Mucosa of descending colon (tissue), 3 donors: ENCODE data around the gene IFFO2. TPM values are rescaled to one million over a fixed set of nuclear protein-coding genes. Genes with fewer than 3 reads are reported as not detected.

Experiments used
- ATAC-seq: fragments of 200-7000 bp; cut with Tn5 transposase; one replicate; pipeline ENCODE4 v1.9.1; 2020; ENCODE audit warnings: mild to moderate bottlenecking, moderate library complexity
- DNase-seq, 3 donors: peaks; one replicate each; pipeline ENCODE4 v3.0.0-alpha.2; 2020
- H3K36me3 ChIP-seq: fragments of 200-600 bp; one replicate; pipeline ENCODE4 v1.8.0; 2021; ENCODE audit warnings: low read depth, mild to moderate bottlenecking
- H3K4me1 ChIP-seq: fragments of 200-600 bp; one replicate; pipeline ENCODE4 v1.8.0; 2021; ENCODE audit warnings: low read depth, mild to moderate bottlenecking
- H3K4me3 ChIP-seq: fragments of 200-600 bp; one replicate; pipeline ENCODE4 v1.8.0; 2021; ENCODE audit warnings: mild to moderate bottlenecking
- H3K9me3 ChIP-seq: fragments of 200-600 bp; one replicate; pipeline ENCODE4 v1.8.0; 2021; ENCODE audit warnings: mild to moderate bottlenecking
- CTCF ChIP-seq: fragments of 200-600 bp; IDR thresholded peaks from one replicate; pipeline ENCODE4 v1.8.0; 2022; ENCODE audit warnings: antibody characterized with exemption, mild to moderate bottlenecking
- intact Hi-C, 2 donors: fragments of 100-400 bp; cut with DNase I in 1 of 2; cut with micrococcal nuclease in 1 of 2; formaldehyde crosslinking; loops; one replicate each; pipeline versions ENCODE4 v1.11.0 to v1.11.1; 2022; cut with DNase I, micrococcal nuclease
- total RNA-seq, 3 donors: library from RNA; stranded (reverse); fragmentation: NEBNext Ultra II Directional in 2 of 3; extraction: Animal tissue kit (Norgen Biotek cat#: 25700) in 2 of 3; gene quantifications; one replicate each; pipeline versions ENCODE4 v1.2.1 to v1.2.4, GENCODE V29; 2021 to 2023
- donor health status: DM: no; HTN: no; CAD: no; lungs with moderate emphysema.
- donor health status: DM: no; HTN: no; CAD: no.
- donor health status: DM: no; HTN: yes; CAD: no.

The IFFO2 gene
- total RNA-seq, 3 donors from 2014 or later, result 13.1 to 19.0 (median 15.5) TPM

DNA sequence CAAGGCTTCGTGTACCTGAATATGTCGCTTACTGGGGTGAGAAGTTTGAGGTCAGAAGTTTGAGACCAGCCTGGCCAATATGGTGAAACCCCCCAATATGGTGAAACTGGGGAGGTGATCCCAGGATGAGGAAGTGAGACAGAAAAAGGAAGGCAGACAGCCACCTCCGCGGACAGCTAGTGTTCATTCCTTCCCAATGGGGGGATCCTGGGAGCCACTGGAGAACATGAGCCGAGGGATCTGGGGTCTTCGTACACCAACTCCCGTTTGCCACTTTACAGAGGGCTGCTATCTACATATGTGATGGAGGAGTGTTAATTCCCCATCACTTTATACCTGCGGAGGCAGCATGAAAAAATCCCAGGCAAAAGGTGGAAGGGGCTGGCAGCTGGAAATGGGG is 19.6 kb upstream of the IFFO2 start:
- ATAC-seq, result no peak
- no peak for DNase-seq
- Histone ChIP-seq H3K36me3 (no peaks in the 10 kb centered on the region), H3K4me1 (no peaks in the 10 kb centered on the region), H3K4me3 (no peak overlapping the region), H3K9me3 (no peaks in the 10 kb centered on the region)
- intact Hi-C loops, result no loop called here
- no peak for TF ChIP-seq CTCF

DNA sequence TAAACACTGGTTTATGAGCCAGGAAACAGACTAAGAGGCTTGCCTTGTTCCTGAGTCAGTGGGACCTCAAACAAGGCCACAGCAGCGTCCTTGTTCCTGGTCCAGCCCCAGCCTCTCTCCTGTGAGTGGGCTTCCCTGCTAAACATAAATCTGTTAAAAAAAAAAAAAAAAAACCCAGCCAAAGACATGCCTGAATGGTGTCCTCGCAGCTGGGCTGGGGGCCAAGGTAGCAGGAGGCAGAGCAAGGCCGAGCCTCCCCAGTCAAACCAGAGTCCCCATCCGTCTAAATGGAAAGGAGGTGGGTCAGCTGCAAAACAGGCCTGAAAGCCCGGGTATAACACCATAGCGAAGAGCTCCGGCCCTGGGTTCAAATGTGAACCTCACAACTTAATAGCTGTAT is 18.1 kb upstream of the IFFO2 start:
- intact Hi-C loops, result loop anchor here in 1 of 2 donors (5.0 kb wide), 1 partner anchor 67 kb away; no protein-coding TSS in a partner anchor
- Histone ChIP-seq H3K9me3 (no peaks in the 10 kb centered on the region), H3K36me3 (no peaks in the 10 kb centered on the region), H3K4me3 (no peak overlapping the region), H3K4me1 (no peaks in the 10 kb centered on the region)
- no peak for ATAC-seq
- DNase-seq, result no peak
- TF ChIP-seq CTCF, result no peak

DNA sequence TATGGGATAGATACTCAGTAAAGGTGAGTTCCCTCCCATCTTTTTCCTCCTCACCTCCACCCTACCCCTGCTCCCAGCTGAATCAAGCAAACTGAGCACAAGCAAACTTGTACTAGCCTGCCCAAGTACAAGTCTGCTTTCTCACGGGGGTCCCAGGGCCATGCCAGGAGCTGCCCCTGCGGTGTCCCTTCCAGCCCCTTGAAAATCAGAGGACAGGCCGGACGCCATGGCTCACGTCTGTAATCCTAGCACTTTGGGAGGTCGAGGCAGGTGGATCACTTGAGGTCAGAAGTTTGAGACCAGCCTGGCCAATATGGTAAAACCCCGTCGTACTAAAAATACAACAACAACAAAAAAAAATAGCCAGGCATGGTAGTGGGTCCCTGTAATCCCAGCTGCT is 17.5 kb upstream of the IFFO2 start:
- H3K36me3 ChIP-seq, result no peaks in the 10 kb centered on the region
- intact Hi-C loops, result loop anchor here in 1 of 2 donors (5.0 kb wide), 1 partner anchor 67 kb away; no protein-coding TSS in a partner anchor
- no peak overlapping the region for H3K4me3 ChIP-seq
- DNase-seq (no peak), ATAC-seq (no peak)
- no peaks in the 10 kb centered on the region for H3K9me3 ChIP-seq
- TF ChIP-seq CTCF, result no peak
- H3K4me1 ChIP-seq, result no peaks in the 10 kb centered on the region

DNA sequence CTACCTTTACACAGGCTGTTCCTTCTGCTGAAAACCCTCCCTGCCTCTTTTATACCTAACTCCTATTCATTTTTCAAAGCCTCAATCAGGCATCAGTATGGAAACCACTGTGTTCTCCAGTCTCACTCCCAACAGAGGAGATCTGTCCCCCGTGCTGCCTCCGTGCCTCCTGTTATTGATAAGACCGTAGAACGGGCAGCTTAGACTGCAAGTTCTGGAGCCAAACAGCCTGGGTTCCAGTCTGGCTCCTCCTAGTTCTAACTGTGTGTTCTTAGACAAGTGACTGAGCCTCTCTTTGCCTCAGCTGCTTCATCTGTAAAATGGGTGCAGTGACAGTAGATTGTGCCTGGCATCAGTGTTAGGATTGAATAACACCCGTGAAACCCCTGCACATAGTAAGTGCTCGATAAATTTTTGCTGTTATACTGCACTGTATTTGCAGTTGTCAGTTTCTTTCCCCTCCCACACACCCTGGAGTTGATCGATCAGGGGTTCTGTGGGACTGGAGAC is 17.0 kb upstream of the IFFO2 start:
- DNase-seq (no peak), ATAC-seq (no peak)
- intact Hi-C loops, result loop anchor here in 1 of 2 donors (5.0 kb wide), 1 partner anchor 66 kb away; no protein-coding TSS in a partner anchor
- H3K36me3 ChIP-seq, result no peaks in the 10 kb centered on the region
- no peaks in the 10 kb centered on the region for H3K9me3 ChIP-seq
- TF ChIP-seq CTCF, result no peak
- H3K4me1 ChIP-seq, result no peaks in the 10 kb centered on the region
- no peak overlapping the region for H3K4me3 ChIP-seq

- Histone ChIP-seq H3K4me3 (no peak overlapping the region), H3K9me3 (no peaks in the 10 kb centered on the region), H3K36me3 (no peaks in the 10 kb centered on the region), H3K4me1 (no peaks in the 10 kb centered on the region)
- DNase-seq (no peak), ATAC-seq (no peak)
- no peak for TF ChIP-seq CTCF
- intact Hi-C loops, result loop anchor here in 1 of 2 donors (5.0 kb wide), 1 partner anchor 66 kb away; no protein-coding TSS in a partner anchor
Observed at GRCh38 chr1:18972991-18973390, 16.5 kb upstream of the IFFO2 start.

DNA sequence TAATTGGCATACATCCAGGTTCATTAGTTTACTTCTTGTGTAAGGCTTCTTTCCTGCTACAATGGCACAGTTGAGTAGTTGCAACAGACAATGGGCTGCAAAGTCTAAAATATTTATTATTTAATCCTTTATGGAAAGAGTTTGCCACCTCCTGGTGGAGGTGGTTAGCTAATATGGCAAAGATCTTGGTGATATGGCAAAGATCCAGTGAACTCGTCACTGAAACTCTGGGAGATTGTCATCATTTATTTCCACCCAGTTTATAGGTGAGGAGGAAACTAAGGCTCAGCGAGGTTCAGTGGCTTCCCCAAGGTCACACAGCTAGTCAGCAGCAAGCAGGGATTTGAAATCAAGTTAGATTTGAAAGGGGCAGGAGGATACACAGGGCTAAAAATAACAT is 16.1 kb upstream of the IFFO2 start:
- H3K36me3 ChIP-seq, result no peaks in the 10 kb centered on the region
- TF ChIP-seq CTCF, result no peak
- intact Hi-C loops, result loop anchor here in 1 of 2 donors (5.0 kb wide), 1 partner anchor 65 kb away; no protein-coding TSS in a partner anchor
- H3K4me3 ChIP-seq, result no peak overlapping the region
- no peaks in the 10 kb centered on the region for H3K4me1 ChIP-seq
- peak in 1 of 3 donors; percentile 39 for DNase-seq
- no peak for ATAC-seq
- no peaks in the 10 kb centered on the region for H3K9me3 ChIP-seq
